Keratinocyte (primary cell): ENCODE measurements around the gene DGKZ. TPM values are rescaled to one million over a fixed set of nuclear protein-coding genes. Genes with fewer than 3 reads are reported as not detected.
A peak's percentile ranks its signal among the peaks of the same experiment; 100 is the strongest.

ENCODE experiments used
- DNase-seq: peaks from one replicate; pipeline ENCODE4 v3.0.0-alpha.2; 2011; ENCODE audit warnings: low read depth, missing footprints, low spot score
- FAIRE-seq: peaks from 2 replicates; lab custom pipeline; 2011; peaks lifted over from hg19 to GRCh38; lab: Jason Lieb, UNC
- H2AFZ ChIP-seq: 2 replicates; pipeline ENCODE4 v1.6.0; 2012; ENCODE audit warnings: low read length, control low read depth, inconsistent platforms; ENCODE audit not compliant: control insufficient read depth
- H3K27ac ChIP-seq: 2 replicates; pipeline ENCODE4 v1.5.1; 2011; ENCODE audit warnings: low read length; ENCODE audit not compliant: control insufficient read depth, insufficient read depth
- H3K27me3 ChIP-seq: 3 replicates; pipeline ENCODE4 v1.6.0; 2011; ENCODE audit warnings: low read length; ENCODE audit not compliant: control insufficient read depth, insufficient read depth; ENCODE audit errors: extremely low read depth
- H3K36me3 ChIP-seq, 2 experiments: 2 replicates in 1 of 2; 3 replicates in 1 of 2; pipeline ENCODE4 v1.5.1; 2011; ENCODE audit warnings: low read length in 2 of 2, mild to moderate bottlenecking in 1 of 2; ENCODE audit not compliant: control insufficient read depth in 2 of 2, insufficient read depth in 2 of 2; ENCODE audit errors: extremely low read depth in 1 of 2
- H3K4me1 ChIP-seq: 3 replicates; pipeline ENCODE4 v1.5.1; 2011; ENCODE audit warnings: low read length; ENCODE audit not compliant: control insufficient read depth, insufficient read depth; ENCODE audit errors: extremely low read depth
- H3K4me2 ChIP-seq: 3 replicates; pipeline ENCODE4 v1.6.0; 2011; ENCODE audit warnings: low read depth, low read length; ENCODE audit not compliant: control insufficient read depth, insufficient read depth; ENCODE audit errors: extremely low read depth
- H3K4me3 ChIP-seq, 3 experiments: fragments of 200-600 bp in 1 of 3; sonication (generic) in 1 of 3; 2 replicates in 2 of 3; 3 replicates in 1 of 3; pipeline ENCODE4 v1.5.1; 2011 to 2016; ENCODE audit warnings: low read length in 3 of 3, mild to moderate bottlenecking in 3 of 3, control low read depth in 2 of 3, inconsistent platforms in 1 of 3, low read depth in 1 of 3, mixed read lengths in 1 of 3, mixed run types in 1 of 3, moderate library complexity in 1 of 3; ENCODE audit not compliant: control insufficient read depth in 2 of 3, insufficient read depth in 2 of 3; ENCODE audit errors: extremely low read depth in 1 of 3
- H3K79me2 ChIP-seq: 2 replicates; pipeline ENCODE4 v1.6.0; 2012; ENCODE audit warnings: low read length; ENCODE audit not compliant: control insufficient read depth, insufficient read depth
- H3K9ac ChIP-seq: 3 replicates; pipeline ENCODE4 v1.6.0; 2011; ENCODE audit warnings: low read length; ENCODE audit not compliant: control insufficient read depth, insufficient read depth; ENCODE audit errors: extremely low read depth
- H3K9me1 ChIP-seq: 3 replicates; pipeline ENCODE4 v1.6.0; 2011; ENCODE audit warnings: low read length; ENCODE audit not compliant: control insufficient read depth, insufficient read depth; ENCODE audit errors: extremely low read depth
- H3K9me3 ChIP-seq: 2 replicates; pipeline ENCODE4 v1.5.1; 2012; ENCODE audit warnings: low read depth, low read length; ENCODE audit not compliant: control insufficient read depth
- H4K20me1 ChIP-seq: 3 replicates; pipeline ENCODE4 v1.6.0; 2011; ENCODE audit warnings: low read length; ENCODE audit not compliant: control insufficient read depth, insufficient read depth; ENCODE audit errors: extremely low read depth
- EZH2 ChIP-seq: IDR thresholded peaks from one replicate; pipeline ENCODE4 v1.6.1; 2012; ENCODE audit warnings: inconsistent platforms, mild to moderate bottlenecking, low read length, moderate library complexity
- dilution Hi-C: fragments of 300-500 bp; cut with MboI; formaldehyde crosslinking; loops from one replicate; pipeline ENCODE4 v1.7.0; 2020; ENCODE audit warnings: low sequenced_read_pairs; ENCODE audit not compliant: extremely low pct_ligation_motif_present
- polyA plus RNA-seq, 5 experiments: library from polyadenylated mRNA; depleted of rRNA in 3 of 5; stranded (reverse) in 3 of 5; stranded (forward) in 1 of 5; unstranded in 1 of 5; fragments of >200 nt; gene quantifications; 1 replicate in 1 of 5; 2 replicates in 3 of 5; 3 replicates in 1 of 5; pipeline versions ENCODE4 v1.2.1 to v1.2.3, GENCODE V29; 2011 to 2012; ENCODE audit warnings: missing spikeins in 2 of 5, low read depth in 1 of 5, low replicate concordance in 1 of 5
- TF ChIP-seq, protein P1 (sequence below), 3 experiments: IDR thresholded peaks in 1 of 3; conservative IDR thresholded peaks in 1 of 3; optimal IDR thresholded peaks in 1 of 3; 2 replicates in 2 of 3; 3 replicates in 1 of 3; pipeline versions ENCODE3 to v1.5.1; 2011; ENCODE audit warnings: low read length in 3 of 3, mild to moderate bottlenecking in 3 of 3, moderate library complexity in 2 of 3, control low read depth in 1 of 3, inconsistent platforms in 1 of 3; ENCODE audit not compliant: insufficient read depth in 2 of 3; ENCODE audit errors: extremely low read depth in 1 of 3

The DGKZ gene
- polyA plus RNA-seq, 1 donor (not counting 4 experiments of a cell fraction or from before 2014, with no cell fraction given) = 23.3 TPM

DNA sequence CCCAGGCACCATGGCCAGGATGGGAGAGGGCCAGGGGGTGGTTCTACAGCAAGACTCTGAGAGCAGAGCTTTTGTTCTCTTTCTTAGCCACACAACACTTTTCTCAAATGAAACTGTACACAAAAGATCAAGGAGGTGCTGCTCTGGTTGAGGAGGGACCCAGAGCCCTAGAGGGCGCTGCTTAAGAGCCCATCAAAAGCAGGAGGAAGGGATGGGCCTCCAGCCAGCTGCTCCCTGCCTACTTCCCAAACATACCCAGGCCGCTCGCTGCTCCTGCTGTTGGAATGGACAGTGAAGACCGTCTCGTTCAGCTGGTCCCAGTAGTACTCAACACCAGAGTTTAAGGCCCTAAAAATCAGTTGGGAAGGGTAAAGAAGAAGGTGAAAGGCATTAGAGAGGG is 62.8 kb downstream of the DGKZ start:
- Histone ChIP-seq H4K20me1 (no peaks in the 10 kb centered on the region), H3K9me3 (no peaks in the 10 kb centered on the region), H3K4me2 (no peak overlapping the region), H3K79me2 (no peaks in the 10 kb centered on the region), H3K4me3 (no peak overlapping the region), H2AFZ (no peak overlapping the region), H3K9ac (no peak overlapping the region), H3K4me1 (no peaks in the 10 kb centered on the region), H3K9me1 (no peaks in the 10 kb centered on the region), H3K27ac (no peak overlapping the region), H3K36me3 (peaks cover 9 to 36% of the 10 kb centered on the region in 2 experiments), H3K27me3 (no peaks in the 10 kb centered on the region)
- dilution Hi-C loops = no loop called here
- DNase-seq (no peak), FAIRE-seq (no peak)
- TF ChIP-seq, protein P1, sequence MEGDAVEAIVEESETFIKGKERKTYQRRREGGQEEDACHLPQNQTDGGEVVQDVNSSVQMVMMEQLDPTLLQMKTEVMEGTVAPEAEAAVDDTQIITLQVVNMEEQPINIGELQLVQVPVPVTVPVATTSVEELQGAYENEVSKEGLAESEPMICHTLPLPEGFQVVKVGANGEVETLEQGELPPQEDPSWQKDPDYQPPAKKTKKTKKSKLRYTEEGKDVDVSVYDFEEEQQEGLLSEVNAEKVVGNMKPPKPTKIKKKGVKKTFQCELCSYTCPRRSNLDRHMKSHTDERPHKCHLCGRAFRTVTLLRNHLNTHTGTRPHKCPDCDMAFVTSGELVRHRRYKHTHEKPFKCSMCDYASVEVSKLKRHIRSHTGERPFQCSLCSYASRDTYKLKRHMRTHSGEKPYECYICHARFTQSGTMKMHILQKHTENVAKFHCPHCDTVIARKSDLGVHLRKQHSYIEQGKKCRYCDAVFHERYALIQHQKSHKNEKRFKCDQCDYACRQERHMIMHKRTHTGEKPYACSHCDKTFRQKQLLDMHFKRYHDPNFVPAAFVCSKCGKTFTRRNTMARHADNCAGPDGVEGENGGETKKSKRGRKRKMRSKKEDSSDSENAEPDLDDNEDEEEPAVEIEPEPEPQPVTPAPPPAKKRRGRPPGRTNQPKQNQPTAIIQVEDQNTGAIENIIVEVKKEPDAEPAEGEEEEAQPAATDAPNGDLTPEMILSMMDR (optimal IDR thresholded peaks at IDR 0.05 in 1 of 3, IDR thresholded peaks at IDR 0.05 in 1 of 3, conservative IDR thresholded peaks at IDR 0.05 in 1 of 3; ENCODE audit: extremely low read depth in 1 of 3, insufficient read depth in 2 of 3, low read length in 3 of 3) = peak in 2 of 3 experiments; percentile 2 to 40
- no peak for TF ChIP-seq EZH2

GRCh38 chr11:46413760-46414465 is 66.7 kb downstream of the DGKZ start:
- Histone ChIP-seq H4K20me1 (no peaks in the 10 kb centered on the region), H3K79me2 (no peaks in the 10 kb centered on the region), H3K4me2 (no peak overlapping the region), H2AFZ (no peak overlapping the region), H3K27ac (no peak overlapping the region), H3K9me1 (no peaks in the 10 kb centered on the region), H3K9me3 (no peaks in the 10 kb centered on the region), H3K9ac (no peak overlapping the region), H3K36me3 (peaks cover 12 to 29% of the 10 kb centered on the region in 2 experiments), H3K4me1 (no peaks in the 10 kb centered on the region), H3K4me3 (no peak overlapping the region), H3K27me3 (no peaks in the 10 kb centered on the region)
- dilution Hi-C loops = no loop called here
- no peak for FAIRE-seq
- TF ChIP-seq EZH2 = no peak
- TF ChIP-seq, protein P1 (optimal IDR thresholded peaks at IDR 0.05 in 1 of 3, IDR thresholded peaks at IDR 0.05 in 1 of 3, conservative IDR thresholded peaks at IDR 0.05 in 1 of 3; ENCODE audit: extremely low read depth in 1 of 3, insufficient read depth in 2 of 3, low read length in 3 of 3) = no peak
- DNase-seq = no peak
